HEK293T (cell line): ENCODE data around the gene SLC22A6.

ENCODE experiments used
- ARNT ChIP-seq: fragments of 450-650 bp; IDR thresholded peaks from 2 replicates; pipeline ENCODE4 v1.6.1; 2017; ENCODE audit warnings: mild to moderate bottlenecking
- BHLHE40 ChIP-seq: fragments of 450-650 bp; IDR thresholded peaks from 2 replicates; pipeline ENCODE4 v1.6.1; 2016; ENCODE audit warnings: mild to moderate bottlenecking, moderate library complexity, borderline replicate concordance
- CTBP1 ChIP-seq: fragments of 450-650 bp; IDR thresholded peaks from 2 replicates; pipeline ENCODE4 v1.6.1; 2016; ENCODE audit warnings: borderline replicate concordance
- ELF4 ChIP-seq: fragments of 450-650 bp; IDR thresholded peaks from 2 replicates; pipeline ENCODE4 v1.6.1; 2017; ENCODE audit warnings: antibody characterized with exemption
- FOXA1 ChIP-seq: fragments of 450-650 bp; IDR thresholded peaks from 2 replicates; pipeline ENCODE4 v1.6.1; 2016; ENCODE audit warnings: mild to moderate bottlenecking
- FOXK2 ChIP-seq: fragments of 450-650 bp; IDR thresholded peaks from 2 replicates; pipeline ENCODE4 v1.6.1; 2016; ENCODE audit warnings: mild to moderate bottlenecking
- FOXM1 ChIP-seq: fragments of 450-650 bp; IDR thresholded peaks from 2 replicates; pipeline ENCODE4 v1.6.1; 2017; ENCODE audit warnings: mild to moderate bottlenecking, borderline replicate concordance
- HDGF ChIP-seq: fragments of 450-650 bp; IDR thresholded peaks from 2 replicates; pipeline ENCODE4 v1.6.1; 2017; ENCODE audit warnings: antibody characterized with exemption, borderline replicate concordance
- L3MBTL2 ChIP-seq: fragments of 450-650 bp; conservative IDR thresholded peaks from 2 replicates; pipeline ENCODE4 v1.6.1; 2016; ENCODE audit warnings: mild to moderate bottlenecking
- NFRKB ChIP-seq: fragments of 450-650 bp; IDR thresholded peaks from 2 replicates; pipeline ENCODE4 v1.6.1; 2016; ENCODE audit warnings: mild to moderate bottlenecking, moderate library complexity
- SP1 ChIP-seq: fragments of 450-650 bp; IDR thresholded peaks from 2 replicates; pipeline ENCODE4 v1.6.1; 2017
- SUZ12 ChIP-seq: fragments of 450-650 bp; IDR thresholded peaks from 2 replicates; pipeline ENCODE4 v1.6.1; 2016; ENCODE audit warnings: mild to moderate bottlenecking
- TARDBP ChIP-seq: fragments of 450-650 bp; IDR thresholded peaks from 2 replicates; pipeline ENCODE4 v1.6.1; 2016
- TF ChIP-seq, protein P1 (sequence below): fragments of 450-650 bp; IDR thresholded peaks from 2 replicates; pipeline ENCODE4 v1.6.1; 2016

DNA sequence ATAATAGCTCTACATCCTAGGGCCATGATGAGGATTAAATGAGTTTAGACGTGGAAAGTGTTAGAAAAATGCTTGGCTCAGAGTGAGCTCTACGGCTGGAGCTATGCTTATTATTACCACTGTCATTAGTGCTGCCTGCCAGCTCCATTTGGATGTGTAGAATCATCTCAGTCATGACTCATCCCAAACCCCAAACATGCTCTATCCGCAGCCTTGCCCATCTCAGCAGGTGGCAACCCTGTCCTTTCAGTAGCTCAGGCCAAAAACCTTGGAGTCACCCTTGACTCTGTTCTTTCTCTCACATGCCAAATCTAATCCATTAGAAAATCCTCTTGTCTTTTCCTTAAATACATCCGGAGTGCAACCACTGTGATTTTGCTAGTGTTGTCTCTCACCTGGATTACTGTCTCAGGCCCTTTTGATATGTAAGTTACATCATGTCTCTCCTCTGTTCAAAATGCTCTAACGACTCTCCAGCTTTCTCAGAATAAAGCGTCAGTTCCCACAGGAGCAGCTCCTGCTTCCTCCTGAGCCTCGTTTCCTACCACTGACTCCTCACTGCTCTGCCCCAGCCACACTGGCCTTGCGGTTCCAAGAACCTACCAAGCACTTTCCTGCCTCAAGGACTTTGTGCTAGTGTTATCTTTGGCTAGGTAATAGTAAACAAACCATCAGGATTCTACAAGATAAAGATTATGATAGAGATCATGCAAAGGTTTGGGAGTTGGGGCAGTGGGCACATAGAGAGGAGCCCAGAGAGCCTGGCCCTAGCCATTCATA lies 53.1 kb downstream of the SLC22A6 start:
- TF ChIP-seq FOXA1 = no peak
- no peak for TF ChIP-seq L3MBTL2
- TF ChIP-seq ARNT = no peak
- no peak for TF ChIP-seq SP1
- no peak for TF ChIP-seq FOXK2
- no peak for TF ChIP-seq SUZ12
- no peak for TF ChIP-seq TARDBP
- TF ChIP-seq, protein P1, sequence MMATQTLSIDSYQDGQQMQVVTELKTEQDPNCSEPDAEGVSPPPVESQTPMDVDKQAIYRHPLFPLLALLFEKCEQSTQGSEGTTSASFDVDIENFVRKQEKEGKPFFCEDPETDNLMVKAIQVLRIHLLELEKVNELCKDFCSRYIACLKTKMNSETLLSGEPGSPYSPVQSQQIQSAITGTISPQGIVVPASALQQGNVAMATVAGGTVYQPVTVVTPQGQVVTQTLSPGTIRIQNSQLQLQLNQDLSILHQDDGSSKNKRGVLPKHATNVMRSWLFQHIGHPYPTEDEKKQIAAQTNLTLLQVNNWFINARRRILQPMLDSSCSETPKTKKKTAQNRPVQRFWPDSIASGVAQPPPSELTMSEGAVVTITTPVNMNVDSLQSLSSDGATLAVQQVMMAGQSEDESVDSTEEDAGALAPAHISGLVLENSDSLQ = no peak
- no peak for TF ChIP-seq HDGF
- no peak for TF ChIP-seq BHLHE40
- TF ChIP-seq NFRKB = no peak
- TF ChIP-seq CTBP1 = no peak
- no peak for TF ChIP-seq ELF4
- TF ChIP-seq FOXM1 = no peak
